Skeletal muscle tissue (tissue), 4 donors: ENCODE results near the gene SLC22A23. TPM values are rescaled to one million over a fixed set of nuclear protein-coding genes. Genes with fewer than 3 reads are reported as not detected.

Source experiments
- H3K27ac ChIP-seq: one replicate; pipeline ENCODE4 v1.7.0; 2013; ENCODE audit warnings: mild to moderate bottlenecking, low read depth, low read length, inconsistent platforms
- H3K27me3 ChIP-seq, 3 donors: one replicate each; pipeline ENCODE4 v1.7.0; 2013; ENCODE audit warnings: low read length in 3 of 3; ENCODE audit not compliant: control insufficient read depth in 3 of 3, insufficient read depth in 3 of 3
- H3K36me3 ChIP-seq, 3 donors: one replicate each; pipeline ENCODE4 v1.7.0; 2013; ENCODE audit warnings: low read length in 3 of 3; ENCODE audit not compliant: control insufficient read depth in 3 of 3, insufficient read depth in 3 of 3
- H3K4me1 ChIP-seq, 3 donors: one replicate each; pipeline ENCODE4 v1.7.0; 2013; ENCODE audit warnings: low read length in 3 of 3, mild to moderate bottlenecking in 3 of 3; ENCODE audit not compliant: control insufficient read depth in 3 of 3, insufficient read depth in 3 of 3
- H3K4me3 ChIP-seq, 3 donors: one replicate each; pipeline ENCODE4 v1.7.0; 2013; ENCODE audit warnings: low read length in 3 of 3
- H3K9ac ChIP-seq, 3 donors: one replicate each; pipeline ENCODE4 v1.7.0; 2013; ENCODE audit warnings: low read length in 3 of 3, mild to moderate bottlenecking in 3 of 3, moderate library complexity in 2 of 3, low read depth in 1 of 3
- H3K9me3 ChIP-seq, 3 donors: one replicate each; pipeline ENCODE4 v1.7.0; 2013; ENCODE audit warnings: low read length in 3 of 3; ENCODE audit not compliant: control insufficient read depth in 3 of 3
- total RNA-seq: library from RNA; depleted of rRNA; stranded (reverse); fragments of >200 nt; gene quantifications from one replicate; pipeline ENCODE4 v1.2.3, GENCODE V29; 2014
- donor health status: Osteomylitis.

Gene SLC22A23
- total RNA-seq, 1 donor from 2014 or later: 2.6 TPM

DNA sequence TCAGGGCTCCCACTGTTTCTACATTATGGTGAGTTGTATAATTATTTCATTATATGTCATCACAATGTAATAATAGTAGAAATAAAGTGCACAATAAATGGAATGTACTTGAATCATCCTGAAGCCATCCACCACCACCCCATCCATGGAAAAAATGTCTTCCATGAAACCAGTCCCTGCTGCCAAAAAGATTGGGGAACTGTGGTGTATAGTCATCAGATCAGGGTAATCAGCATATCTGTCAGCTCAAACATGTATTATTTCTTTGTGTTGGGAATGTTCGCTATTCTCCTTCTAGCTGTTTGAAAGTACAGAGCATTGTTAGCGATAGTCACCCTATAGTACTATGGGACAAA, 33.8 kb upstream of the SLC22A23 start:
- H3K9me3 ChIP-seq: no peaks in the 10 kb centered on the region
- no peak overlapping the region for H3K9ac ChIP-seq
- H3K36me3 ChIP-seq: no peaks in the 10 kb centered on the region
- peaks cover 0 to 3% (median 2%) of the 10 kb centered on the region in 3 donors for H3K27me3 ChIP-seq
- H3K4me3 ChIP-seq: no peak overlapping the region
- no peak overlapping the region for H3K27ac ChIP-seq
- no peaks in the 10 kb centered on the region for H3K4me1 ChIP-seq

- Histone ChIP-seq H3K9ac (no peak overlapping the region), H3K27me3 (peaks cover 0 to 3% (median 2%) of the 10 kb centered on the region in 3 donors), H3K36me3 (no peaks in the 10 kb centered on the region), H3K4me1 (no peaks in the 10 kb centered on the region), H3K4me3 (no peak overlapping the region), H3K27ac (no peak overlapping the region), H3K9me3 (no peaks in the 10 kb centered on the region)
Observed at GRCh38 chr6:3489961-3490624, 33.2 kb upstream of the SLC22A23 start.

DNA sequence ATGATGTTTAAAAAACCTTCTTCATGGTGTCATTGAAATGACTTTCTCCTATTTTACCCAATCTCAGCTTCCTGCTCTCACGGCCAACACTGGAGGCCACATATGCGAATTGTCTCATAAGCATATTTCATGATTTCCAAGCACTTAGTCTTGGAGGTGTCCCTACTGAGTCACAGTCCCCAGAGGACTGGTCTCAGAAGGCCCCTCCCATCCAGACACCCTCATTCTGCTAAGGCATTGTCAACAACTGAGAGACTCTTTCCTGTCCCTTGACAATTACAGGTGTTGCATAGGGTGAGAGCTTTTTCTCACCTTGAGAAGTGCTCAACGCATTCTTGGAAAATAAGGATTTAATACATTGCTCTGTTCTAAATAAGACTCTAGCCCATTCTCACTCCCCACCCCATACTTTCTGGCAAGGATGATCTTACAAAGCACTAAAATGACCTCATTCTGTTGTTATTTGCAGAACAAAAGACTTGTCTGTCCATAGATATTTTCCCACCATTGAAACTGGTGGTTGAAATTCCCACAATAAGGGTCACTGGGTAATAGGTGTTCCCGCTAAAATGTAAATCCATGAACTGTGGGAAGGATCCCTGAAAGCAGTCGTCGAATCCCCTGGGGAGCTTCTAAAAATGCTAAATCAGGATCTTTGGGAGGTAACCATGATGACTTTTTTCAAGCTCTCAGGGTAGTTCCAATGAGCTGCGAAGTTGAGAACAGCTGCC, 32.3 kb upstream of the SLC22A23 start:
- H3K27ac ChIP-seq: no peak overlapping the region
- H3K9ac ChIP-seq: no peak overlapping the region

GRCh38 chr6:3484946-3485345, 28.1 kb upstream of the SLC22A23 start:
- H3K4me3 ChIP-seq: no peak overlapping the region
- H3K9ac ChIP-seq: no peak overlapping the region
- H3K36me3 ChIP-seq: no peaks in the 10 kb centered on the region
- peaks cover 5 to 12% (median 6%) of the 10 kb centered on the region in 3 donors for H3K27me3 ChIP-seq
- no peak overlapping the region for H3K27ac ChIP-seq
- no peaks in the 10 kb centered on the region for H3K4me1 ChIP-seq
- no peaks in the 10 kb centered on the region for H3K9me3 ChIP-seq

More for the DNA sequence above, 32.3 kb upstream of the SLC22A23 start:
- Histone ChIP-seq H3K36me3 (no peaks in the 10 kb centered on the region), H3K27me3 (peaks cover 0 to 3% (median 2%) of the 10 kb centered on the region in 3 donors), H3K4me1 (no peaks in the 10 kb centered on the region), H3K4me3 (no peak overlapping the region), H3K9me3 (no peaks in the 10 kb centered on the region)

DNA sequence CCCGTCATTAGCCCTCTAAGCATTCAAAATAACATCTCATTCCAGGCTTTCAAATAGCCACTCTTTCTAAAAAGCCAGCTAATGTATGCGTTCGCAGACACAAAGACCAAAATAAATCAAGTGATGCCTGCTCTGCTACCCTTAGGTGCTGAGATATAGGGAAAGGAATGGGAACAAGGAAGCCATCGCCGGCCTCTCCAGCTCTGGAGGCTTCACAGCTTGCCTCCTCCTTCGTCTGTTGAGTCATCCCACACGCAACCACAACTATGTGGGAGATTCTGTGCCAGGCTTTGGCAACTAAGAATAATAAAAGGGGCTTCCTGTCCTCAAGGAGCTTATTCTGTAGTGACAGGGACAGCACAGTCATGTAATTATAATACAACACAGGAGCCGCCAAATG, 27.3 kb upstream of the SLC22A23 start:
- Histone ChIP-seq H3K9ac (no peak overlapping the region), H3K27me3 (peaks cover 5 to 12% (median 6%) of the 10 kb centered on the region in 3 donors), H3K4me1 (no peaks in the 10 kb centered on the region), H3K9me3 (no peaks in the 10 kb centered on the region), H3K36me3 (no peaks in the 10 kb centered on the region), H3K27ac (no peak overlapping the region), H3K4me3 (no peak overlapping the region)

DNA sequence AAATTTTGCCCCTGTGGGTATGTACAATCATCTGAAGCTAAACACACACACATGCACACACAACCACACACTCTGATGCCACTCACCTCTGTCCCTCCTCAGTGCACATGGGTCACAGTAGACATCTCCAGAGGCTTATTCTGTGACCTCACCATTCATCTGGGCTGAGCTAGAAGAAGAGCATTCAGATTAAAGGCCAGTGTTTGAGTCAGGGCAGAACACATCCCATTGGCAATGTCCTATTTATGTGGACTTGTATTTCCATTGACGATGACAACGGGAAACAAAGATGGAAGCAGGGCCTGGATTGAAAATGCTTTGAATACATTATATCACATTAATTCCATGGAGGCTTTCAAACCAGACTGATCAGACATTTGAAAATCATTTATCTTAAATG, 26.8 kb upstream of the SLC22A23 start:
- Histone ChIP-seq H3K9ac (no peak overlapping the region), H3K9me3 (no peaks in the 10 kb centered on the region), H3K36me3 (no peaks in the 10 kb centered on the region), H3K27ac (no peak overlapping the region), H3K4me3 (no peak overlapping the region), H3K4me1 (no peaks in the 10 kb centered on the region), H3K27me3 (peaks cover 5 to 12% (median 6%) of the 10 kb centered on the region in 3 donors)

GRCh38 chr6:3482869-3483268, 26.0 kb upstream of the SLC22A23 start:
- no peaks in the 10 kb centered on the region for H3K9me3 ChIP-seq
- H3K27me3 ChIP-seq: peaks cover 5 to 12% (median 6%) of the 10 kb centered on the region in 3 donors
- no peak overlapping the region for H3K27ac ChIP-seq
- H3K9ac ChIP-seq: no peak overlapping the region
- no peaks in the 10 kb centered on the region for H3K4me1 ChIP-seq
- H3K4me3 ChIP-seq: no peak overlapping the region
- H3K36me3 ChIP-seq: no peaks in the 10 kb centered on the region

GRCh38 chr6:3481640-3482039, 24.8 kb upstream of the SLC22A23 start:
- H3K27me3 ChIP-seq: peaks cover 5 to 12% (median 6%) of the 10 kb centered on the region in 3 donors
- no peaks in the 10 kb centered on the region for H3K36me3 ChIP-seq
- H3K27ac ChIP-seq: no peak overlapping the region
- H3K9me3 ChIP-seq: no peaks in the 10 kb centered on the region
- H3K9ac ChIP-seq: no peak overlapping the region
- no peak overlapping the region for H3K4me3 ChIP-seq
- H3K4me1 ChIP-seq: no peaks in the 10 kb centered on the region

GRCh38 chr6:3480009-3480408, 23.2 kb upstream of the SLC22A23 start:
- Histone ChIP-seq H3K36me3 (no peaks in the 10 kb centered on the region), H3K9me3 (no peaks in the 10 kb centered on the region), H3K4me1 (no peaks in the 10 kb centered on the region), H3K27me3 (peaks cover 5 to 12% (median 6%) of the 10 kb centered on the region in 3 donors), H3K27ac (no peak overlapping the region), H3K4me3 (no peak overlapping the region), H3K9ac (no peak overlapping the region)

DNA sequence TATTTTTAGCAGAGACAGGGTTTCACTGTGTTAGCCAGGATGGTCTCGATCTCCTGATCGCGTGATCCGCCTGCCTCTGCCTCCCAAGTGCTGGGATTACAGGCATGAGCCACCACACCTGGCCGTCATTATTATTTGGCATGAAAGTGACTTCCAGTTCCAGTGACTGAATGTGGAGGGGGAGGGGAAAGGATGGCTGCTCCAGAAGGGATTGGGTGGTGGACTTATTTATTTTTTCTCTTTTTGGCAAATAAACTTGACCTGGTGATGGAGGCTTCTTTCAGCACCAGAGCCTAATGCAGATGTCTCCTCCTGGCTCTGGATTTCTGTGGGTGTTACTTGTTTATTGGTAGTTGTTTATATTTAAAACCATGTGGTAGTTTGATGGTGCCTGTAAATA, 16.9 kb upstream of the SLC22A23 start:
- no peaks in the 10 kb centered on the region for H3K9me3 ChIP-seq
- peaks cover 0 to 3% (median 2%) of the 10 kb centered on the region in 3 donors for H3K4me1 ChIP-seq
- H3K36me3 ChIP-seq: no peaks in the 10 kb centered on the region
- no peak overlapping the region for H3K27ac ChIP-seq
- no peak overlapping the region for H3K9ac ChIP-seq
- no peaks in the 10 kb centered on the region for H3K27me3 ChIP-seq
- H3K4me3 ChIP-seq: no peak overlapping the region
